Gastrocnemius medialis (tissue), 4 donors: ENCODE results near the gene SENP8.

Source experiments
- POLR2A ChIP-seq, 2 donors: fragments of 450-650 bp; IDR thresholded peaks; one replicate each; pipeline ENCODE4 v1.6.1; 2017; ENCODE audit warnings: antibody characterized with exemption in 2 of 2, mild to moderate bottlenecking in 2 of 2, moderate library complexity in 2 of 2
- TF ChIP-seq, protein P1 (sequence below), 5 experiments: fragments of 450-650 bp in 3 of 5; fragments of 200-600 bp in 2 of 5; sonication (generic) in 2 of 5; IDR thresholded peaks in 4 of 5; conservative IDR thresholded peaks in 1 of 5; 1 replicate in 4 of 5; 2 replicates in 1 of 5; pipeline ENCODE4 v1.5.1; 2016 to 2019; ENCODE audit warnings: antibody characterized with exemption in 5 of 5, mild to moderate bottlenecking in 3 of 5, moderate library complexity in 3 of 5

DNA sequence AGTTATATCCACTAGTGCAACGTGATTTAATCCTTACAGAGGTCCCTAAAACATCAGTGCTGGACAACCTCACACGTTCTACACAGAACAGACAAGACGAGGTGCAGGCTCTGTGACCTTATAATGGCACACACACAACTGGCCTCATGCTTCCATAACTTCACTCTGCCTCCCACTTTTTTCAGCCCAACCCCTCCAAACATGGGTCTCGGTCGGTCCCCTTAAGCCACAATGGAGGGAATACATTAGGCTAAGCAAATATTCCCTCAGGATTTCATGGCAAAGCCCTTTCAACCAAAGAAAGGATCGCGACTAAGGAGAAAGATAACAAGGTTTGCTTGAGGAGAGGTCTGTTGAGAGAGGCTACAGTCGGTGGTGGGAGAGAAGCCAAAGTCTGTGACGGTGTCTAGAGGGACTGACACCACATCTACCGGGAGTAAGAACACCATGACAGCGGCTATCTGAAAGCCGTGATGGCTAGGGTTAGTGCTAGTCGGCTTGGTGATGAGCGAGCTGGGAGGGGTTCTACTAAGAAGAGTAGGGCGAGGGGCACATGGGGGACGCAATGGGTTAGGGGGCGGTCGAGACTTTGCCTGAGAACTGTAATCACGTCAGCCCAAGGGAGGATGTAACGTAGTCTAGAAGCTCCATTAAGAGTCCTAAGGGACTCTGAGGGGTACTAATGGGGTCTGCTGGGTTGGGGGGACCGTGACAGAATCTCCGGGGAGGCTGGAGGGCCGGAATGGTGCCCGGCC lies 1.3 kb upstream of the SENP8 start:
- TF ChIP-seq, protein P1, sequence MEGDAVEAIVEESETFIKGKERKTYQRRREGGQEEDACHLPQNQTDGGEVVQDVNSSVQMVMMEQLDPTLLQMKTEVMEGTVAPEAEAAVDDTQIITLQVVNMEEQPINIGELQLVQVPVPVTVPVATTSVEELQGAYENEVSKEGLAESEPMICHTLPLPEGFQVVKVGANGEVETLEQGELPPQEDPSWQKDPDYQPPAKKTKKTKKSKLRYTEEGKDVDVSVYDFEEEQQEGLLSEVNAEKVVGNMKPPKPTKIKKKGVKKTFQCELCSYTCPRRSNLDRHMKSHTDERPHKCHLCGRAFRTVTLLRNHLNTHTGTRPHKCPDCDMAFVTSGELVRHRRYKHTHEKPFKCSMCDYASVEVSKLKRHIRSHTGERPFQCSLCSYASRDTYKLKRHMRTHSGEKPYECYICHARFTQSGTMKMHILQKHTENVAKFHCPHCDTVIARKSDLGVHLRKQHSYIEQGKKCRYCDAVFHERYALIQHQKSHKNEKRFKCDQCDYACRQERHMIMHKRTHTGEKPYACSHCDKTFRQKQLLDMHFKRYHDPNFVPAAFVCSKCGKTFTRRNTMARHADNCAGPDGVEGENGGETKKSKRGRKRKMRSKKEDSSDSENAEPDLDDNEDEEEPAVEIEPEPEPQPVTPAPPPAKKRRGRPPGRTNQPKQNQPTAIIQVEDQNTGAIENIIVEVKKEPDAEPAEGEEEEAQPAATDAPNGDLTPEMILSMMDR (IDR thresholded peaks at IDR 0.05 in 4 of 5, conservative IDR thresholded peaks at IDR 0.05 in 1 of 5): no peak
- TF ChIP-seq POLR2A (IDR thresholded peaks at IDR 0.05): no peak
